GM13977 (cell line): ENCODE results near the gene CNOT1.

ENCODE experiments used
- DNase-seq: peaks from one replicate; pipeline ENCODE4 v3.0.0; 2012; ENCODE audit warnings: low spot score
- in situ Hi-C: fragments of 300-500 bp; cut with MboI; formaldehyde crosslinking; loops from one replicate; pipeline ENCODE4 v1.12.0; 2022; ENCODE audit warnings: low sequenced_read_pairs, low pct_unique_long_range_greater_than_20kb, mixed read lengths, inconsistent platforms; ENCODE audit not compliant: unreplicated experiment
- TF ChIP-seq, protein P1 (sequence below): IDR thresholded peaks from 2 replicates; pipeline ENCODE4 v1.5.1; 2012; ENCODE audit warnings: mild to moderate bottlenecking, control low read depth; ENCODE audit not compliant: insufficient read depth; ENCODE audit errors: extremely low read depth, missing control alignments

The CNOT1 gene

DNA sequence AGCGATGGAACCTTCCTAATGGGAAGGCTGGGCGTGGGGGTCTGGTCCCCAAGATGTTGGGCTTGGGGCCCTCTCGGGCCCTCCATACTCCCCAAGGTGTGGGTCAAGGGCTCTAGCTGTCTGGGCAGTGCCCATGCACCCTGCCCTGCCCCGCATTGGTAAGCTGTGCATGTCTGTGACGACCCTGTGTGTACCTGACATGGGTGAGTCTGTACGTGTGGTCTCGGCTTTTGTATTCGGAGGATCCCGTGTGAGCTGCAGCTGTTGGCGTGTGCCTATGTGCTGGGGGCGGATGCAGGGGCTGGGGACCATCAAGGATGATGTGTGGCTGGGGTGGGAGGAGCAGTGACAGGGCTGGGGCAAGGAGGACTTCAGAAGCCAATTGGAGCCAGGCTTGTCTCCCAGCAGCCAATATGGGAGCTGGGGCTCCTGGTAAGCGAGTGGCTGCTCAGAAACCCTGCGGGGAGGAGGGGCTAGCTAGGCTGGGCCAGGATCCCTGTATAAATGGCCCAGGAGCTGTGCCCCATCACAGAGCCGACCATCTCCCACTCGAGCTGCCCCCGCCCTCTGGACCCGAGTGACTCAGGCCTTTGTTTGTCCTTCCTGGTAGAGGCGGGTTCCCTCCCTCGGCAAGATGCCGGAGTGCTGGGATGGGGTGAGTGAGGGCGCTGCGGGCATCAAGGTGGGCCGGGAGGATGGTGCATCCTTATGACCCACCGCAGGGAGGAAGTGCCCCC lies 129.8 kb downstream of the CNOT1 start, which contains the start of gene NDRG4:
TSS of gene NDRG4 (plus strand) at position 529 of the 737 bp plus-strand sequence. CDS start at position 635, 106 bp downstream.
- in situ Hi-C loops = loop anchor here (10.0 kb wide), 1 partner anchor 155 kb away; no protein-coding TSS in a partner anchor
- DNase-seq = peak; percentile 77
- TF ChIP-seq, protein P1, sequence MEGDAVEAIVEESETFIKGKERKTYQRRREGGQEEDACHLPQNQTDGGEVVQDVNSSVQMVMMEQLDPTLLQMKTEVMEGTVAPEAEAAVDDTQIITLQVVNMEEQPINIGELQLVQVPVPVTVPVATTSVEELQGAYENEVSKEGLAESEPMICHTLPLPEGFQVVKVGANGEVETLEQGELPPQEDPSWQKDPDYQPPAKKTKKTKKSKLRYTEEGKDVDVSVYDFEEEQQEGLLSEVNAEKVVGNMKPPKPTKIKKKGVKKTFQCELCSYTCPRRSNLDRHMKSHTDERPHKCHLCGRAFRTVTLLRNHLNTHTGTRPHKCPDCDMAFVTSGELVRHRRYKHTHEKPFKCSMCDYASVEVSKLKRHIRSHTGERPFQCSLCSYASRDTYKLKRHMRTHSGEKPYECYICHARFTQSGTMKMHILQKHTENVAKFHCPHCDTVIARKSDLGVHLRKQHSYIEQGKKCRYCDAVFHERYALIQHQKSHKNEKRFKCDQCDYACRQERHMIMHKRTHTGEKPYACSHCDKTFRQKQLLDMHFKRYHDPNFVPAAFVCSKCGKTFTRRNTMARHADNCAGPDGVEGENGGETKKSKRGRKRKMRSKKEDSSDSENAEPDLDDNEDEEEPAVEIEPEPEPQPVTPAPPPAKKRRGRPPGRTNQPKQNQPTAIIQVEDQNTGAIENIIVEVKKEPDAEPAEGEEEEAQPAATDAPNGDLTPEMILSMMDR = no peak

DNA sequence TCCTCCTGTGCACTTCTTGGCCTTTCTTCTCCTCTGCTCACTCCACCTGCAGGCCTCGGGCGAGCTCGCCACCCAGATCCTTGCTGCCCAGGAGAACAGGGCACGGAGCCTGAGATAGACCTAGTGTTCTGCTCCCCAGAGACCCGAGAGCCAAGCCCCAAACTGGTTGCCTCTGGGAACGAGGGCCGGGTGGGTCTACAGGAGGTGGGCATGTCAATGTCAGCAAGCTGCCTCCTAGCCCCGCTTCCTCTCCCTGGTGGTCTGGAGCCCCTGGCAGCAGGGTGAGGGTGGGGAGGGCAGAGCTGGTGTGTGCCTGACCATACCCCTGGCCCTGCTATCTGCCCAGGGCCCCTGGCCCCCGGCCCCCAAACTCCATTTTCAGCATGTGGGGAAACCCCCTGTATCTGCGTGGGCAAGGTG lies 130.5 kb downstream of the CNOT1 start:
- in situ Hi-C loops = loop anchor here (10.0 kb wide), 1 partner anchor 154 kb away; no protein-coding TSS in a partner anchor
- TF ChIP-seq, protein P1 = no peak
- DNase-seq = no peak

DNA sequence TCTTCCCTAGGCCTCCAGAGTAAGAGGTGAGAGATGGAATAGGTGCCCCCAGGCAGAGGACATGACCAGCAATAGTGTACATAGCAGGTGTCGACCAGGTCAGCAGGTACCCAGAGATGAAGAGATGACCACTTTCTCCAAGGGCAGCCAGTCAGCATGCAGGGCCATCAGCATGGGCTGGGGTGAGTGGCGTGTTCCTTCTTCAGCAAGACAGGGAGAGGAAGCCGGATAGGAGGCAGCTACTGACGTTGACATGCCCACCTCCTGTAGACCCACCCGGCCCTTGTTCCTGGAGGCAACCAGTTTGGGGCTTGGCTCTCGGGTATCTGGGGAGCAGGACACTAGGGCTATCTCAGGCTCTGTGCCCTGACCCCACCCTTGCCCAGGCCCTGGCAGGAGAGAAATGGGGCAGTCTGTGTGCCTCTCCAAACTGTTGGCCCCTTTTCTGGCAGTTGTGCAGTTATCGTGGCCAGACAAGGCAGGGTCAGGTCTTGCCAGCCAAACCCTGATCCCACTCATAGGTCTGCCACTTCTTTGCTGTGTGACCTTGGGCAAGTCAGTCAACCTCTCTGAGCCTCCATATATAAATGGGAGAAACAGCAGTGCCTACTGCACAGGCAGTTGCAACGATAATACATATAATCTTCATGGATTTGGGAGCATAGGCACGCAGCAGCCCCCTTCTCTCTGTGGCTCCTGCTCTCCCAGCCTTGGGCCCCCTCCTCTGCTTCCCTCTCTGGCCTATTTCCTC lies 131.1 kb downstream of the CNOT1 start:
- no peak for DNase-seq
- TF ChIP-seq, protein P1 = no peak
- in situ Hi-C loops = loop anchor here (10.0 kb wide), 1 partner anchor 154 kb away; no protein-coding TSS in a partner anchor

DNA sequence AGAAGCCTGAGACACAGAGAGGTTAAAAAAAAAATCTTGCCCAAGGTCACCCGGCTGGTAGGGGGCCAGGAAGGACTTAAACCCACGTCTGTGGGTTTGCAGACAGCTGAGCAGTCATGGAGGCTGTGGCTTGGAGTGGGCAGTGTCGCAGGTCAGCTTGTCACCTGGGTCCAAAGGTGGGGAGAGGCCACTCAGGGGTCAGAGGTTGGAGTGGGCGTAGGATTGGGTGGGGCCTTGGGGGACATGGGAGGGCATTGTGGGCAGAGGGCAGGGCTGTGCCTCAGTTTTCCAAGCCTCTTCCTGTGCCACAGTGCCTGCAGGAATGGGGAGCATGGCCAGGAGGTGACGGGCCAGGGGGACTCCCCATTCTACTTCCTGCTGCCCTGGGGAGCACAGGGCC lies 131.7 kb downstream of the CNOT1 start:
- TF ChIP-seq, protein P1 = no peak
- in situ Hi-C loops = loop anchor here (10.0 kb wide), 1 partner anchor 153 kb away; no protein-coding TSS in a partner anchor
- no peak for DNase-seq

DNA sequence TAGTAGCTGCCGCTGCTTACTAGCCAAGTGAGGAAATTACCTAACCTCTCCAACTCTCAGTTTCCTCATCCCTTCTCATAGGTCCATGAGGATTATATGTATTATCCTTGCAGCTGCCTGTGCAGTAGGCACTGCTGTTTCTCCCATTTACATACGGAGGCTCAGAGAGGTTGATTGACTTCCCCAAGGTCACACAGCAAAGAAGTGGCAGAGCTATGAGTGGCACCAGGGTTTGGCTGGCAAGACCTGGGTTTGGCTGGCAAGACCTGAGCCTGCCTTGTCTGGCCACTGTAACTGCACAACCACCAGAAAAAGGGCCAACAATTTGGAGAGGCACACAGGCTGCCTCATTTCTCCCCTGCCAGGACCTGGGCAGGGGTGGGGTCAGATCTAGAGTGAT lies 132.2 kb downstream of the CNOT1 start:
- TF ChIP-seq, protein P1 = no peak
- no peak for DNase-seq
- in situ Hi-C loops = loop anchor here (10.0 kb wide), 1 partner anchor 153 kb away; no protein-coding TSS in a partner anchor

DNA sequence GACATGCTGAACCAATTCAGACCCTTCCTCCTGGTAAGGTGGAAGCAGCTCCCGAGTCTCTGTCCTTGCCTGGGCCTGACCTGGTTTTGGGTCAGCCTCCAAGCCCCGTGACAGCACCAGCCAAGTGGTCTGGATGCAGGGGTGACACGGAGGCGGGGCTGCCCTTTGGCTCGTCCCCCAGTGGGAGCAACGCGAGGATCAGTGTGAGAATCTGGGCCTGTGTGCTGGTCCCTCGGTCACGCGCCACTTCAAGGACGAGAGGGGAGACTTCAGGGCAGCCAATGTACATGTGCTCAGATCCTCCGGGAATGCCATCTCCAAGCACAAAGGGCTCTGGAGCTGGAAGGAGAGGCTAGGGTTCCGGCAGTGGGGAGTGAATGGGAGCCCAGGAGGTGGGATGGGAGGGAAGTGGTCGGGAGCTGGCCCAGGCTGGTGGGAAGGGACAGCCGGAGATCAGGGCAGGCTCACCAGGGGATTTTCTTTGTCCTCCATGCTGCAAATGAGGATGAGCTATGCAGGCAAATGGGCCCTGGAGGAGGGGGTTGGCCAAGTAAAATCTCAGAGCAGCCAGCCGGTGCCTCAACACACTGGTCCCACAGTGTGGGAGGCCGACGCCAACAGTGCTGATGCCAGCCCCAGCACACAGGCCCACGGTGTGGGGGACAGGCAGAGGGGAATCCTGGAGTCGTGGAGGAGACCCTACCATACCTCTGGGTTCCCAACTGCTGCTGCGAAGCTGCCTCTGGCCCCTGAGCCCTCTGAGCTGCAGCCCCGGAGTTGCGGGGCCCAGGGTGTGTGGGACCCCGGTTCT lies 133.9 kb downstream of the CNOT1 start:
- TF ChIP-seq, protein P1 = no peak
- in situ Hi-C loops = loop anchor here (10.0 kb wide), 1 partner anchor 151 kb away; no protein-coding TSS in a partner anchor
- DNase-seq = no peak
